Measurements from ENCODE around the gene TCF7. TPM values are rescaled to one million over a fixed set of nuclear protein-coding genes. Genes with fewer than 3 reads are reported as not detected.

The TCF7 gene
- total RNA-seq, 2 experiments from 2014 or later: 19.2 to 21.9 TPM

GRCh38 chr5:134138416-134139376 is 24.2 kb downstream of the TCF7 start:
- Mint-ChIP-seq H3K4me1 (peaks cover 40% of the 10 kb centered on the region), H3K36me3 (ENCODE audit: low read depth) (peaks cover 42% of the 10 kb centered on the region), H3K4me3 (no peak overlapping the region), H3K27ac (no peak overlapping the region), H3K9me3 (no peaks in the 10 kb centered on the region), H3K27me3 (peaks cover 13% of the 10 kb centered on the region)
- CTCF ChIA-PET: interaction anchor here (0.9 to 19.9 kb wide), 11 partner anchors 8 to 112 kb away, joined by 3 to 348 read pairs (median 4); no protein-coding TSS in a partner anchor
- DNase-seq: peak; percentile 66
- POLR2A ChIA-PET: interaction anchor here (0.6 to 4.0 kb wide), 12 partner anchors 9 to 1782 kb away, joined by 3 to 23 read pairs (median 6); partner anchors contain the start of genes TCF7 and VDAC1

- Mint-ChIP-seq H3K4me3 (no peak overlapping the region), H3K4me1 (peaks cover 40% of the 10 kb centered on the region), H3K36me3 (ENCODE audit: low read depth) (peaks cover 41% of the 10 kb centered on the region), H3K27me3 (peaks cover 13% of the 10 kb centered on the region), H3K27ac (no peak overlapping the region), H3K9me3 (no peaks in the 10 kb centered on the region)
- CTCF ChIA-PET: interaction anchor here (1.1 to 19.9 kb wide), 12 partner anchors 10 to 122 kb away, joined by 3 to 348 read pairs (median 4); no protein-coding TSS in a partner anchor
- POLR2A ChIA-PET: interaction anchor here (0.6 to 4.0 kb wide), 9 partner anchors 10 to 1782 kb away, joined by 3 to 23 read pairs (median 6); partner anchors contain the start of gene VDAC1
- no peak for DNase-seq
Observed at GRCh38 chr5:134139377-134139851, 24.9 kb downstream of the TCF7 start.

GRCh38 chr5:134139891-134140469 is 25.5 kb downstream of the TCF7 start:
- Mint-ChIP-seq H3K36me3 (ENCODE audit: low read depth) (peaks cover 43% of the 10 kb centered on the region), H3K9me3 (no peaks in the 10 kb centered on the region), H3K27me3 (peaks cover 13% of the 10 kb centered on the region), H3K4me1 (peaks cover 40% of the 10 kb centered on the region), H3K4me3 (no peak overlapping the region), H3K27ac (no peak overlapping the region)
- CTCF ChIA-PET: interaction anchor here (0.6 to 19.9 kb wide), 26 partner anchors 9 to 528 kb away, joined by 3 to 348 read pairs (median 4); partner anchors contain the start of gene PPP2CA
- POLR2A ChIA-PET: interaction anchor here (0.7 to 4.0 kb wide), 9 partner anchors 8 to 100 kb away, joined by 3 to 23 read pairs (median 6); partner anchors contain the start of gene PPP2CA
- DNase-seq: peak; percentile 14

DNA sequence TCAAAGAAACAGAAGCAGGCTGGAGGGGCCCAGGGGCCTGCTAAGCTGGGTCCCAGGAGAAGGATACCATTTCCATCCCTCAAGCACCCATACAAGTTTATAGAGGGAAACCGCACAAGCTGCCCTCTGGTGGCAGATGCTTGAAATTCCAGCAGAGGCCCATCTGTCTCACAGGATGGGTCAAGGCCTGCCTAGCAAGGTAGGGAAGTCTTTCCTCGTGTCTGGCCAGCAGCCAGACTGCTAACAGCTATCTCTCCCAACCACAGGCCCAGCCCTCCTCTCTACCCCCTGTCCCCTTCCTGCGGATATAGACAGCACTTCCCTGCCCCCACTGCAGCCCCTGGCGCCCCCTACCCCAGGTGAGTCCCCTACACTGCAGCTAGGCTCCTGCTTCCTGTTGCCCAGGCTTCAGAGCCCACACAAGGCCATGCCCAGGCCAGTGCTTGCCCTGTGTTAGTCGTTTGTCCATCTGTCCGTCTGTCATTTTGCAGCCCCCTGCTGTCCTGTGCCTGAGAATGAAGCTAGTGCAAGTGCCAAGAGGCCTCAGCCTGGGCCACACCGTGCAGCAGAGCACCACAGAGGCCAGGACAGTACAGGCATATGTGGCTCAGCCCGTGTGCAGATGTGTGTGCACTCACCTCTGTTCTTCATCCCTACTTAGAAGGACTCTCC is 26.2 kb downstream of the TCF7 start:
- H3K4me3 Mint-ChIP-seq: no peak overlapping the region
- DNase-seq: peak; percentile 71
- peaks cover 7% of the 10 kb centered on the region for H3K27me3 Mint-ChIP-seq
- CTCF ChIA-PET: interaction anchor here (0.6 to 19.9 kb wide), 31 partner anchors 9 to 764 kb away, joined by 3 to 348 read pairs (median 4); partner anchors contain the start of gene PPP2CA
- POLR2A ChIA-PET: interaction anchor here (0.7 to 4.0 kb wide), 6 partner anchors 8 to 85 kb away, joined by 3 to 23 read pairs (median 6); partner anchors contain the start of gene PPP2CA
- no peak overlapping the region for H3K27ac Mint-ChIP-seq
- peaks cover 34% of the 10 kb centered on the region for H3K4me1 Mint-ChIP-seq
- peaks cover 36% of the 10 kb centered on the region for H3K36me3 Mint-ChIP-seq (ENCODE audit: low read depth)
- no peaks in the 10 kb centered on the region for H3K9me3 Mint-ChIP-seq

- peaks cover 3% of the 10 kb centered on the region for H3K27me3 Mint-ChIP-seq
- ChIA-PET POLR2A (interaction anchor here (1.8 to 4.0 kb wide), 4 partner anchors 9 to 25 kb away, joined by 5 to 23 read pairs (median 9); no protein-coding TSS in a partner anchor), CTCF (interaction anchor here (0.6 to 19.9 kb wide), 18 partner anchors 8 to 606 kb away, joined by 3 to 348 read pairs (median 6); partner anchors contain the start of gene PPP2CA)
- no peak overlapping the region for H3K27ac Mint-ChIP-seq
- H3K36me3 Mint-ChIP-seq (ENCODE audit: low read depth): peaks cover 37% of the 10 kb centered on the region
- H3K4me1 Mint-ChIP-seq: peaks cover 30% of the 10 kb centered on the region
- H3K4me3 Mint-ChIP-seq: no peak overlapping the region
- no peaks in the 10 kb centered on the region for H3K9me3 Mint-ChIP-seq
- DNase-seq: no peak
Observed at GRCh38 chr5:134141331-134142050, 27.0 kb downstream of the TCF7 start.

GRCh38 chr5:134142052-134142451 is 27.6 kb downstream of the TCF7 start:
- Mint-ChIP-seq H3K9me3 (no peaks in the 10 kb centered on the region), H3K4me3 (no peak overlapping the region), H3K36me3 (ENCODE audit: low read depth) (peaks cover 42% of the 10 kb centered on the region), H3K27me3 (peaks cover 3% of the 10 kb centered on the region), H3K4me1 (peaks cover 25% of the 10 kb centered on the region), H3K27ac (no peak overlapping the region)
- no peak for DNase-seq
- ChIA-PET POLR2A (interaction anchor here (3.9 kb wide), 1 partner anchor 13 kb away, joined by 23 read pairs; no protein-coding TSS in a partner anchor), CTCF (interaction anchor here (1.9 to 19.9 kb wide), 5 partner anchors 11 to 103 kb away, joined by 5 to 348 read pairs (median 6); no protein-coding TSS in a partner anchor)

- H3K4me1 Mint-ChIP-seq: peaks cover 18% of the 10 kb centered on the region
- H3K27ac Mint-ChIP-seq: no peak overlapping the region
- peaks cover 45% of the 10 kb centered on the region for H3K36me3 Mint-ChIP-seq (ENCODE audit: low read depth)
- DNase-seq: no peak
- H3K27me3 Mint-ChIP-seq: peaks cover 3% of the 10 kb centered on the region
- ChIA-PET CTCF (interaction anchor here (2.0 to 19.9 kb wide), 2 partner anchors 11 to 104 kb away, joined by 6 to 348 read pairs; no protein-coding TSS in a partner anchor), POLR2A (interaction anchor here (0.8 to 1.1 kb wide), 2 partner anchors 31 to 103 kb away, joined by 3 to 4 read pairs; no protein-coding TSS in a partner anchor)
- H3K4me3 Mint-ChIP-seq: no peak overlapping the region
- H3K9me3 Mint-ChIP-seq: no peaks in the 10 kb centered on the region
Observed at GRCh38 chr5:134142806-134143205, 28.3 kb downstream of the TCF7 start.

GRCh38 chr5:134143431-134143830 is 28.9 kb downstream of the TCF7 start:
- DNase-seq: no peak
- ChIA-PET POLR2A (interaction anchor here (0.8 to 1.1 kb wide), 2 partner anchors 32 to 104 kb away, joined by 3 to 4 read pairs; no protein-coding TSS in a partner anchor), CTCF (interaction anchor here (2.0 to 19.9 kb wide), 2 partner anchors 10 to 105 kb away, joined by 6 to 348 read pairs; no protein-coding TSS in a partner anchor)
- H3K27ac Mint-ChIP-seq: no peak overlapping the region
- H3K36me3 Mint-ChIP-seq (ENCODE audit: low read depth): peaks cover 45% of the 10 kb centered on the region
- H3K9me3 Mint-ChIP-seq: no peaks in the 10 kb centered on the region
- peaks cover 3% of the 10 kb centered on the region for H3K27me3 Mint-ChIP-seq
- H3K4me3 Mint-ChIP-seq: no peak overlapping the region
- H3K4me1 Mint-ChIP-seq: peaks cover 12% of the 10 kb centered on the region

DNA sequence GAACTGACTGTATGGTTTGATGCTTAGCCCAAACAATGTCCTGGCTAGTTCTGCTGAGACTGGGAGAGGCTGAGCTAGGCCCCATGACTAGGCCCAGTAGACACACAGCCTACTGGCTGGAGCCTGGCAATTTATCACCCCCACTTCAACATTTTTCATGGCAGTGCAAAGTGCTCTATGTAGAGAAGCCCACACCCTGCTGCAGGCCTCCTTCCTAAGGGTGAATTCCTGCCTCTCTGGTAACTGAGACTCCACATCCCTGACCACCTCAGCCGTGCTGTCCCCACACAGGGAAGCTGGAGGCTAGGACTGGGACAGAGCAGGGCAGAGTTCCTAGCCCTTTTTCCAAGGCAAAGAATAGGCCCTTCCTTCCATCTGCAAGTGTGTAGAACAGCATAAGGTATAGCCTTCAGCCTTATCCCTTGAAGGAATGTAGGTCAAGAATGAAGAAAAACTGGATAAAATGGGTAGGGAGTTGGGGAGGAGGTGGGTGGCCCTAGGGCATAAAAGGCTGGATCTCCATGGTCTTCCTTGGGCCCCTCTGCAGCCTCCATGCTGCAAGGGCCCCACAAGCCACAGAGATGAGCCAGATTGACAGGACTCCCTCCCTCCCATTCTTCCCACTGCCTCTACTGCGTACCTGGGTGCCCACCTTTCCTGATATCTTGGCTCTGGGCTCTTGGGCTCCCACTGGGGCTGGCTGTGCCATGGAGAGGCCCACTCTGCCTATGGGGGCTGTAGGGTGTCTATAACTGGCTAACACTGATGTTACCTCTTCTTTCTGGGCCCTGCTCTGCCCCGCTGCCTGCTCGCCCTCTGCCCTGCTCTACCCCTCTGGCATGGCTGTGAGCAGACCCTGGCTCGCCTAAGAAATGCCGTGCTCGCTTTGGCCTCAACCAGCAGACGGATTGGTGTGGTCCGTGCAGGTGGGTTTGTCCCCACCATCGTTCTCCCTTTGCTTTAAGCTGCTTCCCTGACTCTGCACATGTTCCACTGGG is 29.8 kb downstream of the TCF7 start:
- CTCF ChIA-PET: interaction anchor here (0.7 to 19.9 kb wide), 3 partner anchors 9 to 105 kb away, joined by 3 to 348 read pairs (median 6); no protein-coding TSS in a partner anchor
- H3K4me1 Mint-ChIP-seq: peaks cover 6% of the 10 kb centered on the region
- H3K36me3 Mint-ChIP-seq (ENCODE audit: low read depth): peaks cover 48% of the 10 kb centered on the region
- no peak overlapping the region for H3K4me3 Mint-ChIP-seq
- peaks cover 3% of the 10 kb centered on the region for H3K27me3 Mint-ChIP-seq
- no peak for DNase-seq
- no peaks in the 10 kb centered on the region for H3K9me3 Mint-ChIP-seq
- POLR2A ChIA-PET: interaction anchor here (1.1 to 1.6 kb wide), 2 partner anchors 33 to 105 kb away, joined by 3 to 4 read pairs; no protein-coding TSS in a partner anchor
- no peak overlapping the region for H3K27ac Mint-ChIP-seq

GRCh38 chr5:134145041-134145757 is 30.7 kb downstream of the TCF7 start:
- Mint-ChIP-seq H3K4me1 (peaks cover 4% of the 10 kb centered on the region), H3K27ac (no peak overlapping the region), H3K27me3 (no peaks in the 10 kb centered on the region), H3K36me3 (ENCODE audit: low read depth) (peaks cover 51% of the 10 kb centered on the region), H3K4me3 (no peak overlapping the region), H3K9me3 (no peaks in the 10 kb centered on the region)
- CTCF ChIA-PET: interaction anchor here (0.7 to 19.9 kb wide), 3 partner anchors 8 to 106 kb away, joined by 3 to 348 read pairs (median 5); no protein-coding TSS in a partner anchor
- POLR2A ChIA-PET: interaction anchor here (1.6 kb wide), 1 partner anchor 32 kb away, joined by 3 read pairs; no protein-coding TSS in a partner anchor
- no peak for DNase-seq
